GM21447 (cell line): ENCODE results near the gene GP1BB.
"Not testable (repeated sequence)": the region's sequence is repeated elsewhere in the genome, so short reads cannot be mapped to it uniquely, and the experiment has no call there.

ENCODE experiments used
- ATAC-seq: cut with Tn5 transposase; IDR thresholded peaks from one replicate; pipeline ENCODE4 v1.9.1; 2021; ENCODE audit not compliant: unreplicated experiment

Gene GP1BB

DNA sequence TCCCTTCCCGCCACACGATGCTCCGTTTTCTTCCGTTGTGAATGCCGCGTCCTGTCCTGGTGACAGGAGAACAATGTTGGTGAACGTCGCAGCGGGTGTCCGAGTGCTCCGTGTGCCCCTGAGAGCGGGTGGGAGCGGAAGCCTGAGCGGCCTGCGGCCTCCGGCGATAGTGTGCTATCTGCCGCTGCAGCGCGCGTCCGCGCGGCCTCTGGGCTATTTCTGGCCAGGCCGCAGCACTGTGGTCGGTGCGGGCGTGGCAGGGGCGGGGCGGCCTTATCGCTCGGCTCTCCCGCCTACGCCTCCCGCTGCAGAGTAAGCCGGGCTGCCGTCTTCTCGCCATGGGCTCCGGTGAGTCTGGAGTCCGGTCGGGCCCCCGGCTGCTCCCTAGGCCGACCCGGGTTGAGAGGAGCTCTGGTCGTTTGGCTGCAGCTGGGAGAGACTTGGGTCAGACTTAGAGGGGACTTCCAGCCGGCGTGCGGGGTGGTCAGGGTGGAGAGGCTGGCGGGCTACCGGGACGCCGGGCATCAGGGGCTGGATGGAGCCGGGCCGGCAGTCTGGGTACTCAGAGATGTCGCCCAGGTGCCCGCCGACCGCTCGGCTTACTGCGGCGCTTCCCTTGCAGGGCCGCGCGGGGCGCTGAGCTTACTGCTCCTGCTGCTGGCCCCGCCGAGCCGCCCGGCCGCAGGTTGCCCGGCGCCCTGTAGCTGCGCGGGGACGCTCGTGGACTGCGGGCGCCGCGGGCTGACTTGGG is at the start of gene GP1BB:
Gene GP1BB (plus strand): TSS at position 308 of the 751 bp plus-strand sequence. CDS start 31 bp downstream, at position 339.
- ATAC-seq = no peak

- ATAC-seq = no peak
Observed at GRCh38 chr22:19673660-19674059, 49.7 kb upstream of the GP1BB start.

DNA sequence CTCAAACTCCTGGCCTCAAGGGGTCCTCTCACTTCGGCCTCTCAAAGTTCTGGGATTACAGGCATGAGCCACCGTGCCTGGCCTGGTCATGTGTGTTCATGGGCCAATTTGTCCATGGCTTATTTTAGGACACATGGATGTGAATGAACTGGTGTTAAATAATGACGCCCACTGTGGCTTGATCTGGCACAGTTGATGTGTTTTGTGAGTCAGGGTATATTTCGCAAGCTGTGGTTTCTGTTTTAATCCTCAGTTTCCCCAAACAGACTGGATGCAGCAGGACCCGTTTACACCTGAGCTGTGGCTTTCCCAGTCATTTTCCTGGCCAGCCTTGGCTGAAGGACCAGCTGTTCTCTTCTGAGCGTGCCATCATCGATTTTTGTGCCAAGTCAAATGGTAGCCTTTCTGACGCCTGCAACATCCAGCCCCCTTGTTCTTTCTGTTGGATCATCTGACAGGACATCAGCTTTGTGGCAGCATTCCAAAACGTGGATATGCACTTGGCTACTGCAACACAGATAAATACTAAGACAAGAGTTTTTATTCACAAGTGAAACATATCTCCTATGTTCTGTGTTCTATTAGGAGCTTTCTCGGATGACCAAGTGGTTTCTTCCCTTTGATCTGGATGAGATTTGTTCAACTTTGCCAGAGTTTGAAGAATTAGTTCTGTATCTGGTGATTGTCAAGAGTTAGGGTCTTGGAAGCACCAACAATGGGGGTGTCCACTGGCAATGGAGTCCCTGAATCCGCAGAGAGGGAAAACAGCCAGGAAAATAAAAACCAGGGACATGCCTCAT is 49.0 kb upstream of the GP1BB start:
- ATAC-seq = no peak

DNA sequence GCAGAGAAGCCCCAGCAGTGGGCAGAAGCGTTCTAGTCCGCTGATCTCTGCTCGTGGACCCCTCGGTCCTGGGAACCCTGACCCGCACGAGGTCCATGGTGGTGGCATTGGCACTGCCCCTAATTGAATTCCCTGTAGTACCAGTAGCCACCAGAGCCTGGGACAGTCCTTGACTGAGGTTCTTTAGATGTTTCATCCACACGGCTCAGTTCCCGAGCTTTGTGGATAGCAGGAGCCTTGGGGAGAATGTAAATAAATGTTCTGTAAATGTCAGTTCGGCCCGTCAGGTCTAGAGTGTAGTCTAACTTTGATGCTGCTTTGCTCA is 48.4 kb upstream of the GP1BB start:
- no peak for ATAC-seq

- ATAC-seq = no peak
Observed at GRCh38 chr22:19675428-19675827, 47.9 kb upstream of the GP1BB start.

DNA sequence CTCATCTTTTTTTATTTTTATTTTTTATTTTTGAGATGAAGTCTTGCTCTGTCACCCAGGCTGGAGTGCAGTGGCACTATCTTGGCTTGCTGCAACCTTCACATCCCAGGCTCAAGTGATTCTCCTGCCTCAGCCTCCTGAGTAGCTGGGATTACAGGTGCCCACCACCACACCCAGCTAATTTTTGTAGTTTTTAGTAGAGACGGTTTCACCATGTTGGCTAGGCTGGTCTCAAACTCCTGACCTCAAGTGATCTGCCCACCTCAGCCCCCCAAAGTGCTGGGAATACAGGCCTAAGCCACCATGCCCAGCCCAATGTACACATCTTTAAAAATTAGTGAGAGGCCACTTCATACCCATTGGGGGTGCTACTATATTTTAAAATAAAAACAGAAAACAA is 46.9 kb upstream of the GP1BB start:
- ATAC-seq = not testable (repeated sequence)

DNA sequence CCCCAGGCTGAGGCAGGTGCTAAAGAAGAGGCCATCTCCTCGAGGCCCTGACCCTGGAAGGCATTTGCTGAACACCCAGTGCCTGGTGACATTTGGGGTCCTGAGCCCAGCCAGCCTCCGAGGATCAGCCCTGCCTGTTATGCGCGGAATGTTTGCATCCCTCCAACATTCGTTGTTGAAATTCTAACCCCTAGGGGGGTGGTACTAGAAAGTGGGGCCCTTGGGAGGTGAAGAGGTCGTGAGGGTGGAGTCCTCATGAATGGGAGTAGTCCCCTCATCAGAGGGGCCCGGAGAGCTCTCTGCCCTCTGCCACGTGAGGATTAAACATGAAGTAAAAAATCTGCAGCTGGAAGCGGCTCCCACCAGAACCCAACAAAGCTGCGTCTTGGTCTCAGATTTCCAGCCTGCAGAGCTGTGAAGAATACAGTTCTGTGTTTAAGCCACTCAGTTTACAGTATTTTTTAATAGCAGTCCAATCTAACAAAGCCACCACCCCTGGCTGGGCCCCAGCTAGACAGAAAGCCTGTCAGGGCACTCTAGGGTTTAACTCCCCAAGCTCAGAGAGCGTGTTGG is 44.3 kb upstream of the GP1BB start:
- no peak for ATAC-seq

DNA sequence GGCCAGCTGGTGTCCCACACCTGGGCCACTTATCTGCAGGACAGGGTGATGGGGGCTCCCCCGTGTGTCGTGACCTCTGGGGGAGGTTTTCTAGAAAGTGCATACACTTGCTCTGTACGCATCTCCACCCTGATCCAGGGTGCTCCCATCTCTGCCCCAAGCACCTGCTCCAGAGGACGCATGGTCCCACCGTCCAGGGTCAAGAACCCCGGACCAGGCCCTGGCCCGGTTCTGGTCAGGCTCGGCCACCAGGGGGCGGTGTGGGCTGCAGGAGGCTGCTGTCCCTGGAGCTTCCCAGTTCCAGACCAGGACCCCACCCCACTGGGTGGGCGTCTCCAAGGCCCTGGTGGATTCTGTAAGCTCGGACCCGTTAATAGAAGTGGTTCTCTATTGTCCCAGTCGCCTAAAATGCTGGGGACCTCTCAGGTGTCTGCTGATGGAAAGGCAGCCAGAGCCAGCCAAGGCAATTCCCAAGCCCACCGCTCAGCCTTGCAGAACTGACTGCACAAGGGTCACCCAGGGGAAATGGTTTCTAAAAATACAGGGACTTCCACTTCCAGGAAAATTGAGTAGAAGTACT is 43.7 kb upstream of the GP1BB start:
- ATAC-seq = no peak

DNA sequence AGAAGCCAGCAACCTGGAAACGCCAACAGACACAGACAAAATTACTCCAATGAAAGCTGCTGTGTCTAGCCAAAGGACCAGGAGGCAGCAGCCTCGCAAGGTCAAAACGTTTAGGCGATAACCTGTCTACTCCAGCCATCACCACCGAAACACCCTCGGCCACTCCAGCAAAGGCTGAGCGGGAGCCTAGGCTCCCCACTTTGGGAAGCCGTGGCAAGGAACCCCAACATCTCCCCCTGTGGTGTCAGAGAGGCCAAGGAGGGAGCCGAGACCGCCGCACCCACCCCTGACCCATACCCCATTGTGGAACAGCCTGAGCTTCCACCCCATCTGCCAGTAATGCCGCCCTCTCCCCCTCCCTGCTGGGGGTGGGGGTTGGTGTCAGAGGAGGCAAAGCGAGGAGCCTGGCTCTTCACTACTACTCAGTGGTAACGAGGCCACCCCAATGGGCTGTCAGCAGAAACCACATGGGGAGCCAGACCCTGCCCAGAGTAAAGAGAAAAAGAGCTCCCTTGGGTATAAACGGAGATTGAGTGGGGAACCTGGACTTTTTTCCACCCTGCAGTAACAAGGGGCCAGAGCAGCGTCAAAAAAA is 43.0 kb upstream of the GP1BB start:
- ATAC-seq = no peak

- ATAC-seq = no peak
Observed at GRCh38 chr22:19680911-19681862, 42.2 kb upstream of the GP1BB start.

GRCh38 chr22:19681863-19682245 is 41.5 kb upstream of the GP1BB start:
- ATAC-seq = no peak

DNA sequence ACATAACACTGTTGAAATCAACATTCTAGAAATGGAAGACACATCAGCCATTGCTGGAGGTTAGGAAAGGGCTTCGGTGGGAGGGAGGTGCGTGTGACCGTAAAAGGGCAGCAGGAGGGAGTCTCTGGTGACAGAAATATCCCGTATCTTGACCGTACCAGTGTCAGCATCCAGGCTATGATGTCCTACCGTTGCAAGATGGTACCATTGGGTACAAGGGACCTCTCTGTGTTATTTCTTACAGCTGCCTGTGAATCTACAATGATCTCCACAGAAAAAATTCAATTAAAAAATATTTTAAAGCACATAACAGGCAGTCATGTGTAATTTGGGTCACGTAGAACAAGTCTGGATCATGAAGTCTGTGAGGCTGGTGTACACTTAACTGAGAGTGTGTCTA is 36.4 kb upstream of the GP1BB start:
- ATAC-seq = no peak

DNA sequence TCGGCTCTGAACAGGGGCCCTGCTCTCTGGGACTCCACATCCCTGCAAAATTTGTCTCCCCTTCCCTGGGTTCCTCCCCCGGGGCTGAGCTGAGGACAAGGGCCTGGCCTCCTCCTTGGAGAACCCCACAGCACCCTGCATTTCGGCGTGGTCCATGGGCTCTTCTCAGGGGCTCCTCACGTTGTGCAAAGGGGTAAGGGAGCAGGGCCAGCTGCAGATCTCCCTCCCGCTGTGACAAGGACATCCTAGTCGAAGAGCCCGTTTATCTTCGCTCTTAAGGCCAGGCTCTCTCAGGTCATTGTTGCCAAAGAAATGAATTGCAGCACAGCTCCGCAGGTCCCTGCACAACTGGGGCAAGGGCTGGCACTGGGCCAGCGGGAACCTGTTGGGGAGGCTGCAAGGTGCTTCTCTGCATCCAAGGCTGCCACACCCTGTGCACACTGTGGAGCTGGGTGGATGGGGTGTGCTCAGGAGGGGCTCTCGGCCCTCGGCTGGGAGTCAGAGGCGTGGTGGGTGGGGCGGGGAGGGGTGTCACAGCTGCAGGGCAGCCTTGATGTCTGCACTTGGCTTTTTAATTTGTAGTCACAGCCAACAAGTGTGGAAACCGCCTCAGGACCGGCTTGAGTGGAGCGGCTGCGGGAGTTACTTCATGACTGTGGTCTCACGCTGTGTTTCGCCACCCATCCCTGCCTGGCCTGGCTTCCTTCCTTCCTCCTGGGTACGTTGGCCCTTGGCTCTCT is 35.6 kb upstream of the GP1BB start:
- no peak for ATAC-seq

DNA sequence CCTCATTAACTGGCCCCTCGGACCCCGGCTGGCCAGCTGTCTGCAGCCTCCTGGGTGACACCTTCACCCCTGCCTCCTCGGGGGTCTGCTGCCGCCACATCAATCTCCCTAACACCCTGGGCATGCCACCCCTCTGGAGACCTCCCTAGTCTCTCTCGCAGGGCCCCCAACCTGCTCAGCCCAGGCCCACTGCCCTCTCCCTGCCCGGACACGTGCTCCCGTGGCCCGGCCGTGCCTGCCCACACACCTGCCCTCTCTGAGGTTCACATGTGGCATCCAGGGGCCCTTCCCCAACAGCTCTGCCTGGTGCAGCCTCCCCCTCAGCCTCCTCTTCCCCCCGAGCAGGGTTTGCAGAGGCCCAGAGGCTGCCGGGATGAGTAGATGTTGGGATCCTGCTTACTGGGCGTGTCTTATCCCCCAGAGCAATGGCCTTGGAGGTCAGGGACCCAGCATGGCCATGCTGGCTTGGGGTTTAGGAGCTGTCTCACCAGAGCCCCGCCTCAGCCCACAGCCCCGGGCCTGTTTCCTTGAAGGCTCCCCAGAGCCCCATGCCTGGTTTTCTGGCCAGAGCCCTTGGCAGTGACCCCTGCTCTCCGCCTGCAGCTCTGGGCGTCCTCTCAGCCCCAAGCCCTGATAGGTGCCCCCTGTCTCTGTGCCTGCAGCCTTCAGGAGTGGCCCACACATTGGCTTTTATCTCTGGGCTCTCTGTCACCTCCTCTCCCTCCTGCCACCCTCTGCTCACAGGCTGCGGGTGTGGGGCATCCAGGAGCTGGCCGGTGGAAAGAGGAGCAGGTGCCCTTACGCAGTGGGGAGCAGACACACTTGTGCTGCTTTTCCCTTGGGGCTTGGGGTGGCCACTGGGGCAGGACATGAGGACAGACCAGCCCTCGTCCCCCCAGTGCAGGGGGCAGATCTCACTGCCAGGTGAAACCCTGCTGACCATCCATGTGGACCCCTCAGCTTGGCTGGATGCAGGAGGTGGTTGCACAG is 34.7 kb upstream of the GP1BB start:
- ATAC-seq = no peak

GRCh38 chr22:19689408-19689807 is 33.9 kb upstream of the GP1BB start:
- ATAC-seq = no peak

GRCh38 chr22:19691007-19691720 is 32.2 kb upstream of the GP1BB start:
- no peak for ATAC-seq

DNA sequence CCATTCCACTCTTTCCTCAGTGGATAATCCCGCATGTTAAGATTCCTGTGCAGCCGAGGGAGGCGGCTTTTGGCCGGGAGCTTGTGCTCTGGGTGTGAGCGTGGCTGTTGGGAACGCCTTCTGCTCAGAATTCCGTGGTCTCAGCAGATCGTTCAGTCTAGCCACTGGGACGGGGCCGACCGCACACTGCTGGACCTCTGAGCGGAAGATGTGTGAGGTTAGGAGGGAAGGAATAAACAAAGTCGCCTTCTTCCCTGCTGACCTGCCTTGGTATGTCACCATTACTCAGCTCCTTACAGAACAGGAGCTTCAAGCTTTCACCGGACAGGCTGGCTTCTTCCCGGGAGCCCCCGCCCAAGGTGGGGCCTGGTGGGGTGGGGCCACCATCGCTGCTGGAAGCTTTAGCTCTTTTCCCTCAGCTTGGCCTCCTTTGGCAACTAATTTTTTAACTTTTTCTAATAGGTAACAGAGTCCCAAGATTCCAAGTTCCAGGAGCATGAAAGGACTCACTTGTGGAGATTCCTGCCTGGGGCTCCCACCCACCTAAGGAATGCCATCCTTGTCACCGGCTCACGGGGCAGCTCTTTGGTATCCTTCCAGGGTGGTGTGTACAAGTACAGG is 31.5 kb upstream of the GP1BB start:
- ATAC-seq = no peak
